GM18867 (cell line): Measurements from ENCODE around the gene NDUFB5.

Experiments used
- ATAC-seq: cut with Tn5 transposase; IDR thresholded peaks from one replicate; pipeline ENCODE4 v1.9.1; 2021; ENCODE audit warnings: mild to moderate bottlenecking, moderate library complexity; ENCODE audit not compliant: unreplicated experiment

NDUFB5 gene

DNA sequence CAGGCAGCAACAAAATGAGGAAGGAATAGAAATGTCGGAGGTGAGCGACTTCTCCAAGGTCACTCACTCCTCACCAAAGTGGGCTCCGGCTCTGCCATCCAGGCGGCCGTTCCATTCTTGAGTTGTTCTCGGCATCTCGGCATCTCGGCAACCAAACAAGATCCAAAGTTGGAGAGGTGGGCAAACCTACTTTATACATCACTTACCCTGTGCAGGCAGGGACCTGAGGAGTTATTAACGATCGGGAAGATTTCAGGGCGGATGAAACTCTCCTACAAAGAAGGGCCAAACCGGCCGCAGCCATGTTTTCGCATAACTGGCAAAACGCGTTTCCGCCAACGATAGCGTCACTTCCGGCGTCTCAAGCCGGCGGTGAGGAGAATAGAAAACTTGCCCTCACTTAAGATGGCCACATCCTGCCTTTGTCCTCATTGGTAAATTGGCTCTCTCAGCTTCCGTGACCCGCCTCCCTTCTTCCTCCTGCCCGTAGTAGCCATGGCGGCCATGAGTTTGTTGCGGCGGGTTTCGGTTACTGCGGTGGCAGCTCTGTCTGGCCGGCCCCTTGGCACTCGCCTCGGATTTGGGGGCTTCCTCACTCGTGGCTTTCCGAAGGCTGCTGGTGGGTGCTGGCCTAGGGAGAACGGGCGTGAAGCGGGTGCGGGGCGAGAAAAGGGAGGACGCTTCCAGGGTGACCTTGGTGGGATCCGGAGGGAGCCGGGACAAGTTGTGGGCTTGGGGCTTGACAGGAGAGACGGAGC is at the start of gene NDUFB5, which contains the start of gene MRPL47:
Gene NDUFB5, plus strand, starts transcription at position 474 of the 758 bp plus-strand sequence. Its CDS starts 22 bp downstream, at position 496.
Gene MRPL47, minus strand, starts transcription at position 318 of the 758 bp plus-strand sequence. Its CDS starts 14 bp downstream, at position 304.
- peak; percentile 96 for ATAC-seq

DNA sequence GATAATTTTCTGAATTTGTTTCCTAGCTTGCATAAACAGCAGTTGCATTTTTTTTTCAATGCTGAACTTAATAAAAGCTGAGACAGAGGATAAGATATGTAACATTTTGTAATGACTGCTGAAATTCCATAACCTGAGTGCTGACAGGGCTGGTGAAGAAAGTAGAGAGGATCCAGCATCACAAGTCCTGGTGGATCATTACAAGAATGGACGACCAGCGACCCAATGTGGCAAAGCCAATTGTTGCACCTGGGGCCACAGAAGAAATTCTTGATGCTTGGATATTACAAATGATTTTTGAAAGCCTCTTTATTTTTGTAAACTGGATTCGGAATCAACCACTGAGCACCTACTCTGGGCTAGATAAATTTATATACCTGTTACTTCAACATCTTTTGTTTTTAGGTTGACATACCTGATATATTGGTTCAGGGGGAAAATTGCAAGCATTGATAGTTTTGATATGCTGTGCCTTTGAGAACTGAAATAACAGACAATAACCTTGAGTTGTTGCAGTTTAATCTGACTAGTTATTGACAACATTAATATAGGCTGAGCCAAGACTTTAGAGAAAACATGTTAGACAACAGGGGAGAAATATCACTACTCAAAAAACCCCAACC is 45.7 kb upstream of the NDUFB5 start:
- ATAC-seq: no peak

DNA sequence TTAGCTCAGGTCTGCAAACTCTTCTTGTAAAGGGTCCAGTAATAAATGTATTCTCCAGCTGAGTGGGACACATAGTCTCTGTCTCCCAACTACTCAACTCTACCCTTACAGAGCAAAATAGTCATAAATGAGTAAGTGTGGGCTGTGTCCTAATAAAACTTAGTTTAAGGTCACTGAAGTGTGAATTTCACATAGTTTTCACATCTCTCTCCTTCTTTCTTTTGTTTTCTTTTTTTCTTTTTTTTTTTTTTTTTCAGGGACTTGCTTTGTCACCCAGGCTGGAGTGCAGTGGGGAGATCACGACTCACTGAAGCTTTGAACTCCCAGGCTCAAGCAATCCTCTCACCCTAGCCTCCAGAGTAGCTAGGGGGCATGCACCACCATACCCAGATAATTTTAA is 43.8 kb upstream of the NDUFB5 start:
- ATAC-seq: no peak

DNA sequence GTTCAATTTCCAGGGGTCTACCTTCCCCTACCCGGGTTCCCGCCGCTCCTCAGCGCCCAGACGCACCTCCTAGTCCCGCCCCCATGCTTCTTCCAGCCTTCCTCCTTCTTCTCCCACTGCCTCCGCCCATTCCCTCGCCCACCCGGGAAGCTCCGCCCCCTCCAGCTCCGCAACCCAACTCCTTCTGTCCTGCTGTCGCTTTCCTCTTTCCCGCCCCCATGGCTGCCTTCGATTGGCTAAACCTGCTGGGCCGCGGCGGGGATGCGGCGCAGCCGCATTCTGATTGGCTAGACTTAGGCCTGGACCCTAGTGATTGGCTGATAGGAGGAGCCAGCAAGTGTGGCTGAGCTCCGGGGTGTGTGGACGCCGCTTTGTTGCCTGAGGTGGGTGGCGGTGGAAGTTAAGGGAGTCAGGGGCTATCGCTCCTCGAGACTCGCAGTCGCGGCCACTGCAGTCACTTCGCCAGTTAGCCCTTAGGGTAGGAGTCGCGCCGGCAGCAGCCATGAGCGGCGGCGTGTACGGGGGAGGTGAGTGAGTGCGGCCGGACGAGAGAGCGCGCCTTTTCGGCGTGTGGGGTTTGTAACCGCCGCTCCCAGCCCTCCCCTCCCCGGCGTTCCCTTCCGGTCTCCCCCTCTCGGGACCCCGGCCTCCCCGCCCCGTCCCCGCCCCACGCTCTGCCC is 41.9 kb upstream of the NDUFB5 start, which contains the start of gene ACTL6A:
Gene ACTL6A, plus strand, starts transcription at position 336 of the 680 bp plus-strand sequence. Its CDS starts 167 bp downstream, at position 503.
- peak; percentile 94 for ATAC-seq

DNA sequence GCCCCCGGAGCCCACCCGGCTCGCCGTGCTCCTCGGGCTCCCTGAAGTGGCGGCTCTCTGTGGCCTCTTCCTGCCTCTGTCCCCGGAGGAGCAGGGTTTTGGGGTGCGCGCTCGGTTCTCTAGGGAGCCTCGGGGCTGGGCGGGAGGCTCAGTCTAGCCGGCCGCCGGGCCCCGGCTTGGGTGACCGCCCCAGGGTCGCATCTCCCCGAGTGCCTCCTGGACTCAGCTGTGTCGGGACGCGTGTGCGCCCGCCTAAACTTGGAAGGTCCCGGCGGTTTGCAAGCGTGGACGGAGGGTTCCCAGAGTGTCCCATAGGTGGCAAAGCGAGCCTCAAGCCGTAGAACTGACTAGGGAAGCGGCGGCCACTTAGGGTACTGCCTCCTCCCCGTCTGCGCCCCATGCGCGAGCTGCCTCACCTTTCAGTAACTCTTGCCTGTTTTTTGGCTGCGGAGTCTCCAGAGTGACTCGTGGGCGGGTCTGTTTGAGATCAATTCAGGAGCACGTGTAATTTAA is 41.3 kb upstream of the NDUFB5 start:
- peak; percentile 56 for ATAC-seq

DNA sequence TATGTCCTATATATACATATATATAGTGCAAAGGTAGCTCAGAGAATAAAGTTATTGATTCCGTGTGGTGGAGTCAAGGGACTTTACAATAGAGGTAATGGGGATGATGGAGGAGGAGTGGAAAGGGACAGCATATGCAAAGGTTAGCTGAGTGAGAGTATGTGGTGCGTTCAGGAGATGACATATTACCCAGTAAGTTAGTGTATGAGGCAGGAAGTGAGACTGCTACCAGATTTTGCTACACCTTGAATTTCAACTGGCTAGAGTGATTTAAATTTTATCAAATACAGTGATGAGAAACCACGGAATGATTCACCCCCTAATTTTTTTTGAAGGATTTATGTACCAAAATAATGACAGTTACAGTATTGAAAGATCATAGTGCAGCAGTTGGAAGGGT is 39.1 kb upstream of the NDUFB5 start:
- ATAC-seq: no peak

DNA sequence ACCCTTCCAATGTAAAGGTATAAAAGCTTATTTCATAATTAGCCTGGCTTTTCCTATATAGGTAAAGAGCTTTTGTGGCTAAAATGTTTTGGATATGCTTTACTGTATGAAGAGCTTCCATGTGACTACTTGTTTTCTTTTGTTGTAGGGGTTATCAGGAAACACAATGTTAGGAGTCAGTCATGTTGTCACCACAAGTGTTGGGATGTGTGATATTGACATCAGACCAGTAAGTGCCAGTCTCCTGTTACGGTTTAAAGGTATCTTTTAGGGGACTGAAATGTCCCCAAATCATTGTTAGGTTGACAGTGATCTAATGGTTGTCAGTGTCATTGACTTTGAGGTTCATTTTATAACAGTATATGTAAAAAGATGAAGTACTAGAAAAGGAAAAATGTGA is 23.6 kb upstream of the NDUFB5 start:
- ATAC-seq: no peak

DNA sequence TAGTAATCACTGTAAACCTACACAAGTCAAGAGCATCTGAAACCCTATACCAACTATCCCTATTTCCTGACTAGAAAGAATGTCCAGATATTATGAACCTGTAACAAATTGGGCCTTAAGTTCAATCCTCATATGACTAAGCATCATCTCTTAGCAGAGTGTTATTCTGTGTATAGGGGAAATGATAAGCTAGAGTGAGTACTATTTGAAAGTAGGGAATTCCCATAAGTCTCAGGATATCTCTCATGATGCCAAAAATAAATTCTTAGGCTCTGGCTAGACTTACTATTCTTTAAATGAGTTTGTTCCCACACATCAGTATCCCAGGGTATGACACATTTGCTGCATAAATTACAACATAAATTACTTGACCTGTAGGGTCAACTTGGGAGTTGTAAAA is 15.5 kb upstream of the NDUFB5 start:
- no peak for ATAC-seq

DNA sequence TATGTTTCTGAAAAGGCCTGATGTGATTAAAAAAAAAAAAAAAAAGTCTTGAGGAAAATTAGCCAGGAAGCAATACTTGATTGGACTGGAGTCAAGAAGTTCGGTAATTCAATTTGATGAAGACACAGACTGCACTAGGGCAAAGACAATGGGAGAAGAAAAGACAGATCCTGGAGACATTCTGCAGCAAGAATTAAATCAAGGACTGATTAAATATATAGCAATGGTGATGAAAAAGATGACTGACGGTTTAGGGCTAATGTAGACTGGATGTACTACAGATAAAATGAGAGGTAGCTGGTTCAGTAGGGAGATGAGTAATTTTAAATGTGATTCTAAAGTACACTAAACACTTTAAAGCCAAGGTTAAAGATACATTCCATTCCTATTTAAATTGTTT is 13.9 kb upstream of the NDUFB5 start:
- no peak for ATAC-seq

DNA sequence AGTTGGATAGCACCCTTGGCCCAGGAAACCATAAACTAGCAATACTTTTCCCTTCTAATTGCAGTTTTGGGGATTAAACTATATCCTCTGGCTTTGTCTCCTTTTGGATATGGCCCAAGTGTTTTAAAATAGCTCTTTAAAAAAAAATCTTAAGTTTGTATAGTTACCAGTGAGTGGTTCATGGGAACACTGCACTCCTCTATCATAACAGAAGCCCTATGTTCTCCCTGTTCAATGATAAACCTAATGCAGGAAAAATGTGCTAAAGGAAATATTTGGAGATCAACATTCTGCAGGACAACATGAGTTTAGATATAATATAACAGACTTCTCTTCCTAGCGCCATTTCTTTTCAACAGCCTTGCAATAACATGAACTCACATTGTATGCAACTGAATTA is 13.3 kb upstream of the NDUFB5 start:
- no peak for ATAC-seq

DNA sequence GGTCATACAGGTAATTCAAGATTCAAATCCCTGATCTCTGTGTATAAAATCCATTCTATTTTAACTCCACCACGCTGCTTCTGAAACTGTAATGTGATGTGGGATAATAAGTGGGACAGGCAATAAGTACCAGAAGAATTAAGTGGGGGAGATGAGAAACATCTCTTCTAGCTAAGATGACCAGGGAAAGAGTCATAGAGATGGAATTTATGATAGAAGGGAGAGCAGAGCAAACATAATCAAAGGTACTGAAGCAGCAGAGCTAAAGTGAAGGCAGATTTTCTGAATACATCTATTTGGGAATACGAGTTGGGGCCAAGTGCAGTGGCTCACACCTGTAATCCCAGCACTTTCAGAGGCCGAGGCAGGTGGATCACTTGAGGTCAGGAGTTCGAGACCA is 5.1 kb upstream of the NDUFB5 start:
- no peak for ATAC-seq

DNA sequence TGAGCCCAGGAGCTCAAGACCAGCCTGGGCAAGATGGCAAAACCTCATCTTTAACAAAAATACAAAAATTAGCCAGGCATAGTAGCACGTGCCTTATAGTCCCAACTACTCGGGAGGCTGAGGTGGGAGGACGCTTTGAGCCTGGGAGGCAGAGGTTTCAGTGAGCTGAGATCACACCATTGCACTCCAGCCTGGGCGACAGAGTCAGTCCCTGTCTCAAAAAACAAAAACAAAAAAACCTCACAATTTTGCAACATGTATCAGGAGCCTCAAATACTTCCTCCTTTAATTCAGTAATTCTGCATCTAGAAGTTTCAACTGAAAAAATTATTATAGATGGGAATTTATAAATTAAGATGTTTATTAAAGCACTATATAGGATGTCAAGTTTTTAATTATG is 1.3 kb upstream of the NDUFB5 start:
- no peak for ATAC-seq

DNA sequence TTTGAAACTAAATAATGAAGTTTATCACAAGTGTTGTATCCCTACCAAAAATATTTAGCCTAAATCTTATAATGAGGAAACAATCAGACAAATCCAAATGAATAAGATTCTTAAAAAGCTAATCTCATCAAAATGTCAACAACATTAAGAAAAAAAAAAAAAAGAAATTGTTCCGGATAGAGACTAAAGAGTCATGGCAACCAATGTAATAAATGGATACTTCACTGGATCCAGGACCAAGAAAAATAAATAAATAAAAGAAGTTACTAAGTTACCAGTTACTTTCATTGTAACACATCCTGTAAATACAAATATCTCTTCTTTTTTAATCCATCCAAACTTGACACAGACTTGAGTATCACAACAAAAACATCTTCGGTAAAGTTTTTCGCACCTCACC is 763 bp upstream of the NDUFB5 start:
- no peak for ATAC-seq

DNA sequence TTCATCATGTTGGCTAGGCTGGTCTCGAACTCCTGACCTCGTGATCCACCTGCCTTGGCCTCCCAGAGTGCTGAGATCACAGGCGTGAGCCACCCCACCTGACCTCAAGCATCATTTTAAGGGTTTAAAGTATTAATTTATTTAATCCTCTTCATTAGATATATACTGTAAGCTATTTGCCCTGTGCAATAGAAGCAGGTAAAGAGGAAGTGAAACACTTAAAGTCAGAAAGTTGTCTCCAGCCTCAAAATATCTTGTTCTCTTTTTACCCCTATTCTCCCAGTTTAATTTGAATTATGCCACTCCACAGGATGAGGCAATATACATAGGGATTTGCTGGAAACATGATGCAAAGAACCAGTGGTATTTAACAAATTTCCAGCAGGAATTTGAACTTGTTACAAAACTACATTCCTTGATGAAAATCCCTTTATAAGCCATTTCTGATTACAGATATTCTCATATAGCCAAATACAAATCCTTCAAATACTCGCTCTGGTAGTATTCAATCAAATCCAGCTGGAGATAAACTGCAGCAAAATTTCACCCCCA is 2.0 kb downstream of the NDUFB5 start:
- ATAC-seq: peak; percentile 19

DNA sequence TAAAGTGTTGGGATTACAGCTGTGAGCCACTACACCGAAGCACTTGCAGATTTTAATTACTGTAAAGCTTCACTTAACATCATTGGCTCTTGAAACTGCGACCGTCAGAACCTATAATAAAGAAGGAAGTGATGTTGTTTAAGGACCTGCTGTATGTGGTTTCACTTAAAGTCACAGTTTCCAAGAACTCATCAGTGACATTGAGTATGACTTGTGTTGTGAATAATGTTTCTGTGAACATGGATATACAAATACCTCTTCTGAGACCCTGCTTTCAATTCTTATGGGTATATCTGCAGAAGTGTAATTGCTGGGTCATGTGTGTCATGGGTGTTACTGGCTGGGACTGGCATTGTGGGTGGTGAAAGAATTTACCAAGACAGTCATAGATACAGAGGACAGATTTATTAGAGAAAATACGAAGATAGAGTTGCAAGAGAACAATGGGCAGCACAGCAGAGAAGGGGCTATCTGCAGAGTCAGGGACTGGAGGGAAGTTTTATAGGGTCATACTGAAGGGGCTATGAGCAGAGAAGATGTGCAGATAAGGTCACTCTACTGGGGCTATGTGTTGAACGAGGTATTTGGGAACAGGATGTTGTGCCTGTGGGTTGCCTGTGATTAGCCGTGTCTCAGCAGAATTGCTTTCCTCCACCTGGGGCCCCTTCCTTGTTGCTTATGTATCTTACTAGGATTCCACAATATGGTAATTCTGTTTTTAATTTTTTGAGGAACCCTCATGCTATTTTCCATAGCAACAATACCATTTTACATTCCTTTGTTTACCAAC is 4.5 kb downstream of the NDUFB5 start:
- ATAC-seq: peak; percentile 57

DNA sequence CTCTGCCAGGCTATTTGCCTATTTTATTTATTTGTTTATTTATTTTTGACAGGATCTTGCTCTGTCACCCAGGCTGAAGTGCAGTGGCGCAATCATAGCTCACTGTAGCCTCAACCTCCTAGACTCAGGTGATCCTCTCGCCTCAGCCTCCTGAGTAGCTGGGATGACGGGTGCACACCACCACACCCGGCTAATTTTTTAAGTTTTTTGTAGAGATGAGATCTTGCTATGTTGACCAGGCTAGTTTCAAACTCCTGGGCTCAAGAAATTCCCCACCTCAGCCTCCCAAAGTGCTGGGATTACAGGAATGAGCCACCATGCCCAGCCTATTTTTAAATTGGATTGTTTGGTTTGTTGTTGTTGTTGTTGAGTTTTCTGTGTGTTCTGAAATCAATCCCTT is 5.5 kb downstream of the NDUFB5 start:
- ATAC-seq: no peak

DNA sequence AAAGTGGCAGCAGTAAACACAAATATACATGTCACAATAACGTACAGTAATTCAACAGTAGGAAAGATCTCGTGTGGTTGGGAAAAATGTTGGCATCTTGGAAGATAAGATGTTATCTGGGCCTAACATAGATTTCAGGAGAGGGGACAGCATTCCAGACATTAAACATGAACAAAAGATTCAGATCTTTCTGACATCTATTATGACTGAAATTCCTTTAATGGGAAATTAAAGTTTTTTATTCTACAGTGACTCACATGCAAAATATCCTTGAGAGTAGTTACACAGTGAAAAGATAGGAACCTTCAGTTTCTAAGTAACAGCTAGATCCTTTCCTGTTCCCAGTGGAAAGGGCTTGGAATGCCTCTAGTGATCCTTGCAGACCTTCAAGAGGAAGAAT is 9.2 kb downstream of the NDUFB5 start:
- no peak for ATAC-seq

DNA sequence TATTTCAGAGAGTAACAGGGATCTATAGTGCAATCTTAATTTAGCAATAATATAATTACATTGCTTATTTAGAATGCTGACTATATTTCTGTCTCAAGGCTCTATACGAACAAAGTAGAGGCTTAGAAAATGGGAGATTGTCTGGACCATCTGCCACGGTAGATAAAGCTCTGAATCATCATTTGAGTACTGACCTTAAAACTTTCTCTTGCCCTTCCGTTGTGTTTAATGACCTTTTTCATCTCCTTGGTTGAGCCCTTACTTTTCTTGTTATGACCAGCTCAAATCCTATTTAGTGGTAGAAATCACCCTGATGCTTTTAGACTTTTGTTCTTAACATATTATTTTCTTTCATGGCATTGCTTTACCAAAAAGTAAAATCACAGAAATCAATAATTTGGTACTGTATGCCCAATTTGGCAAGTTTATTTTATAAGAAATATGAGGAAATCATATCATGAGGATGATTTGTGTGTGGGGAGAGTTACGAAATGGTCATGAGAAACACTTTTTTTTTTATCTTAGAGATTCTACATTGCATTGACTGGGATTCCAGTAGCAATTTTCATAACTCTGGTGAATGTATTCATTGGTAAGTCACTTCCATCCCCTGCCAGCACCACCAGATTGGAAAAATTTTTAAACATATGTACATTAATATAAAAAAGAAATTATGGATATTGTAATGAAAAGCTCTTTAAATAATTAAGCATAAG is 11.0 kb downstream of the NDUFB5 start:
- ATAC-seq: no peak

DNA sequence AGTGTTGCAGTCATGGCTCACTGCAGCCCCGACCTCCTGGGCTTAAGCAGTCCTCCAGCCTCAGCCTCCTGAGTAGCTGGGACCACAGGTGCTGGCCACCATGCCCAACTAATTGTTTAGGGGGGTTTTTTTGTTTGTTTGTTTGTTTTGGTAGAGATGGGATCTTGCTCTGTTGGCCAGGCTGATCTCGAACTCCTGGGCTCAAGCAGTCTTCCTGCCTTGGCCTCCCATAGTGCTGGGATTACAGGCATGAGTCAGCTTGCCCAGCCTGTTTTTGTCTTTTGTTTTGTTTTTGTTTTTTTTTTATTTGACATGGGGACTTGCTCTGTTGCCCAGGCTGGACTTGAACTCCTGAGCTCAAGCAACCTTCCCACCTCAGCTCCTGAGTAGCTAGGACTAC is 17.4 kb downstream of the NDUFB5 start:
- ATAC-seq: no peak

DNA sequence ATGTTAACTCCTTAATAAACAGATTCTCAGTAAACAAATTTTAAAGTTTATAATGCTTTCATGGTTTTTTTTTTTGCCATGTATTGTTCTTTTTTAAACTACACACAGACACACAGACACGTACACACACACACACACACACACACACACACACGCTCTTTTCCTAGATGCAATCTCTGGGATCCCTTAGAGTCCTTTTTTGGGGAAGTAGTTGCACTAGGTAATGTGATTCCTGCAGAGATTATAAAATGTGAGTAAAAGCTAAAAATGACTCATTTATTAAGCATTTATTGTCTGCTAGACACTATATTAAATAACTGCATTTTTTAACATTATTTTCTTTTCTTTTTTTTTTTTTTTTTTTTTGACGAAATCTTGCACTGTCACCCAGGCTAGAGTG is 19.9 kb downstream of the NDUFB5 start:
- ATAC-seq: no peak
